Endodermal cell (in vitro differentiated cells): ENCODE data around the gene TBC1D2. TPM values are rescaled to one million over a fixed set of nuclear protein-coding genes. Genes with fewer than 3 reads are reported as not detected.
"Not testable (repeated sequence)": the region's sequence is repeated elsewhere in the genome, so short reads cannot be mapped to it uniquely, and the experiment has no call there.

Experiments
- DNase-seq: peaks from one replicate; pipeline ENCODE4 v3.0.0-alpha.2; 2017
- H3K27ac ChIP-seq: 2 replicates; pipeline ENCODE4 v1.5.1; 2013; ENCODE audit warnings: mild to moderate bottlenecking, low read depth, low read length, moderate library complexity
- H3K27me3 ChIP-seq: 2 replicates; pipeline ENCODE4 v1.6.1; 2013; ENCODE audit warnings: mild to moderate bottlenecking, low read length, moderate library complexity; ENCODE audit not compliant: insufficient read depth, control insufficient read depth, poor library complexity, severe bottlenecking
- H3K36me3 ChIP-seq: 2 replicates; pipeline ENCODE4 v1.7.0; 2013; ENCODE audit warnings: mild to moderate bottlenecking, low read length, moderate library complexity; ENCODE audit not compliant: control insufficient read depth, insufficient read depth
- H3K4me1 ChIP-seq: one replicate; pipeline ENCODE4 v1.7.0; 2013; ENCODE audit warnings: low read length; ENCODE audit not compliant: control insufficient read depth, insufficient read depth
- H3K4me3 ChIP-seq: 2 replicates; pipeline ENCODE4 v1.5.1; 2013; ENCODE audit warnings: mild to moderate bottlenecking, low read length, moderate library complexity
- H3K9ac ChIP-seq: 2 replicates; pipeline ENCODE4 v1.6.1; 2013; ENCODE audit warnings: mild to moderate bottlenecking, low read length, moderate library complexity; ENCODE audit not compliant: poor library complexity, severe bottlenecking; ENCODE audit errors: extremely low read depth
- H3K9me3 ChIP-seq: 2 replicates; pipeline ENCODE4 v1.6.1; 2013; ENCODE audit warnings: mild to moderate bottlenecking, low read length, moderate library complexity; ENCODE audit not compliant: control insufficient read depth
- H3K27ac Mint-ChIP-seq: 2 replicates; pipeline ENCODE4 v1.8.0; 2020; ENCODE audit warnings: mixed read lengths
- H3K27me3 Mint-ChIP-seq: 2 replicates; pipeline ENCODE4 v1.8.0; 2021; ENCODE audit warnings: mild to moderate bottlenecking, mixed read lengths; ENCODE audit not compliant: insufficient read depth
- H3K36me3 Mint-ChIP-seq: 2 replicates; pipeline ENCODE4 v1.8.0; 2020; ENCODE audit warnings: low read depth, mixed read lengths
- H3K4me1 Mint-ChIP-seq: 2 replicates; pipeline ENCODE4 v1.8.0; 2020; ENCODE audit warnings: mixed read lengths
- H3K4me3 Mint-ChIP-seq: 2 replicates; pipeline ENCODE4 v1.8.0; 2020; ENCODE audit warnings: mild to moderate bottlenecking, moderate library complexity, mixed read lengths
- H3K9me3 Mint-ChIP-seq: 2 replicates; pipeline ENCODE4 v1.8.0; 2020; ENCODE audit warnings: mild to moderate bottlenecking, mixed read lengths
- WGBS, 2 experiments: methylation state at CpG; one replicate each; pipeline versions ENCODE4 v1.1.5 to v1.1.7; 2013; ENCODE audit warnings: missing lambda C conversion rate in 2 of 2, mixed read lengths in 1 of 2; ENCODE audit not compliant: insufficient coverage in 1 of 2, insufficient read length in 1 of 2; 5-methylcytosine and 5-hydroxymethylcytosine counted together
- total RNA-seq, 2 donors: library from RNA; stranded (reverse); fragmentation: NEBNext Ultra II Directional in 1 of 2; extraction: Animal tissue kit (Norgen Biotek cat#: 25700) in 1 of 2; gene quantifications; 2 replicates in 1 of 2; 3 replicates in 1 of 2; pipeline ENCODE4 v1.2.1, GENCODE V29; 2021
- TF ChIP-seq, protein P1 (sequence below): fragments of 200-600 bp; sonication (generic); conservative IDR thresholded peaks from 2 replicates; pipeline ENCODE4 v1.5.0; 2021; ENCODE audit warnings: antibody characterized with exemption, mild to moderate bottlenecking

TBC1D2 gene
- total RNA-seq, 2 donors from 2014 or later, result 8.1 to 10.4 TPM

DNA sequence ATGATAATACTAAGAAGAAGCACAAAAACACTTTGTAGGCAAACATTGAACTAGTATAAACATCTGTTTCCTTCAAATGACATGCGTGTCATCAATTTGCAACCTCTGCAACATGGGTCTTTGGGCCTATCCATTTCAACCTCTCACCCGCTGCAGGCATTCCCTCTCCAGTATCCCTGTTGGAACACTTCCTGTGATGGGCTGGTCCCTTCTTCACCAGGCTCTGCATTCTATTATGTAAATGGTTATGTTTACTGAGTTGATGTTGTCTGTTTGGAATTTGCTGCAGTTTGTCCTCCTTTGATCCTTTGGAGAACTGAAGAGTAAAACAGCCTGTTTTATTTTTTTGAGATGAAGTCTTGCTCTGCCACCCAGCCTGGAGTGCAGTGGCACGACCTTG is 16.6 kb upstream of the TBC1D2 start:
- TF ChIP-seq, protein P1, sequence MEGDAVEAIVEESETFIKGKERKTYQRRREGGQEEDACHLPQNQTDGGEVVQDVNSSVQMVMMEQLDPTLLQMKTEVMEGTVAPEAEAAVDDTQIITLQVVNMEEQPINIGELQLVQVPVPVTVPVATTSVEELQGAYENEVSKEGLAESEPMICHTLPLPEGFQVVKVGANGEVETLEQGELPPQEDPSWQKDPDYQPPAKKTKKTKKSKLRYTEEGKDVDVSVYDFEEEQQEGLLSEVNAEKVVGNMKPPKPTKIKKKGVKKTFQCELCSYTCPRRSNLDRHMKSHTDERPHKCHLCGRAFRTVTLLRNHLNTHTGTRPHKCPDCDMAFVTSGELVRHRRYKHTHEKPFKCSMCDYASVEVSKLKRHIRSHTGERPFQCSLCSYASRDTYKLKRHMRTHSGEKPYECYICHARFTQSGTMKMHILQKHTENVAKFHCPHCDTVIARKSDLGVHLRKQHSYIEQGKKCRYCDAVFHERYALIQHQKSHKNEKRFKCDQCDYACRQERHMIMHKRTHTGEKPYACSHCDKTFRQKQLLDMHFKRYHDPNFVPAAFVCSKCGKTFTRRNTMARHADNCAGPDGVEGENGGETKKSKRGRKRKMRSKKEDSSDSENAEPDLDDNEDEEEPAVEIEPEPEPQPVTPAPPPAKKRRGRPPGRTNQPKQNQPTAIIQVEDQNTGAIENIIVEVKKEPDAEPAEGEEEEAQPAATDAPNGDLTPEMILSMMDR, result no peak
- Histone ChIP-seq H3K9me3 (no peaks in the 10 kb centered on the region), H3K4me1 (peaks cover 7% of the 10 kb centered on the region), H3K27ac (no peak overlapping the region), H3K36me3 (no peaks in the 10 kb centered on the region), H3K27me3 (no peaks in the 10 kb centered on the region), H3K9ac (no peak overlapping the region), H3K4me3 (no peak overlapping the region)
- Mint-ChIP-seq H3K36me3 (peaks cover 1% of the 10 kb centered on the region), H3K4me1 (peaks cover 73% of the 10 kb centered on the region), H3K9me3 (no peaks in the 10 kb centered on the region), H3K4me3 (no peak overlapping the region), H3K27ac (peak overlapping the region; percentile 31), H3K27me3 (no peaks in the 10 kb centered on the region)
- 98 to 100% methylated on average over 2 to 3 of the region's 3 CpGs for WGBS, 2 experiments
- DNase-seq, result peak; percentile 54

GRCh38 chr9:98271479-98271878 is 16.0 kb upstream of the TBC1D2 start:
- 65 to 91% methylated on average over 1 to 3 of the region's 3 CpGs for WGBS, 2 experiments
- DNase-seq, result peak; percentile 76
- Histone ChIP-seq H3K27ac (no peak overlapping the region), H3K4me3 (peak overlapping the region; percentile 43), H3K4me1 (peaks cover 7% of the 10 kb centered on the region), H3K27me3 (no peaks in the 10 kb centered on the region), H3K9ac (no peak overlapping the region), H3K36me3 (no peaks in the 10 kb centered on the region), H3K9me3 (no peaks in the 10 kb centered on the region)
- Mint-ChIP-seq H3K4me3 (no peak overlapping the region), H3K36me3 (peaks cover 1% of the 10 kb centered on the region), H3K9me3 (no peaks in the 10 kb centered on the region), H3K4me1 (peaks cover 78% of the 10 kb centered on the region), H3K27ac (peak overlapping the region; percentile 38), H3K27me3 (no peaks in the 10 kb centered on the region)
- TF ChIP-seq, protein P1, result no peak

- H3K27me3 Mint-ChIP-seq, H3K27me3 ChIP-seq, H3K36me3 Mint-ChIP-seq, H3K4me1 ChIP-seq, H3K9me3 ChIP-seq, H3K9ac ChIP-seq, H3K27ac ChIP-seq, H3K36me3 ChIP-seq, H3K9me3 Mint-ChIP-seq: not testable (repeated sequence)
- Mint-ChIP-seq H3K4me3 (peak overlapping the region; percentile 44), H3K4me1 (peaks cover 84% of the 10 kb centered on the region), H3K27ac (peak overlapping the region; percentile 89)
- 87 to 91% methylated on average over 9 to 11 of the region's 11 CpGs for WGBS, 2 experiments
- peak; percentile 30 for DNase-seq
- H3K4me3 ChIP-seq, result peak overlapping the region; percentile 18
Observed at GRCh38 chr9:98270284-98270683, 14.8 kb upstream of the TBC1D2 start.

DNA sequence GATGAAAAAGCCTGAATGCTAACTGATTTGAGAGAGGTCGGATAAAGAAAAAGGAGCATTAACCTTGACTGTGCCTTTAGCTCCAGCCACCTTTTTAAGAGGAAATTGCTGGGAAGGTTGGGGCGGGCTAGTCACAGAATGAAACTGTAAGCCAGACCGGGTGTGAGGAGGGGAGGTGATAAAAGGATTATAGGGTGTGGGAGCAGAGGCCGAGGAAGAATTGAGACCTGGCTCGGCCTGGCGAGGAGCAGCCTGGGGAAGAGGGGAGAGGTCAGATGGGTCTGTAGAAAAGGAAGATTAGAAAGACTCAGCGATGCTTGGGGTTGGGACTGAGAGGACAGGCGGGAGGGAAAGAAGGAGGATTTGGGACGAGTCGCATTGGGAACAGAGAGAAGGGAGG is 14.2 kb upstream of the TBC1D2 start:
- not testable (repeated sequence) for H3K36me3 Mint-ChIP-seq

GRCh38 chr9:98267556-98267955 is 12.1 kb upstream of the TBC1D2 start:
- Mint-ChIP-seq H3K4me1 (peaks cover 84% of the 10 kb centered on the region), H3K4me3 (peak overlapping the region; percentile 44), H3K27ac (peak overlapping the region; percentile 89)
- not testable (repeated sequence) for DNase-seq, H3K9ac ChIP-seq, H3K9me3 Mint-ChIP-seq, H3K27me3 ChIP-seq, H3K27ac ChIP-seq, H3K27me3 Mint-ChIP-seq, H3K4me1 ChIP-seq, H3K36me3 ChIP-seq, H3K4me3 ChIP-seq, H3K36me3 Mint-ChIP-seq, H3K9me3 ChIP-seq
- 88 to 91% methylated on average over 4 to 8 of the region's 8 CpGs for WGBS, 2 experiments

More for the DNA sequence above, 14.2 kb upstream of the TBC1D2 start:
- H3K36me3 ChIP-seq, H3K9me3 Mint-ChIP-seq, H3K9me3 ChIP-seq, H3K9ac ChIP-seq, H3K27ac ChIP-seq, H3K27me3 Mint-ChIP-seq, H3K27me3 ChIP-seq, H3K4me1 ChIP-seq: not testable (repeated sequence)
- Mint-ChIP-seq H3K4me3 (peak overlapping the region; percentile 44), H3K4me1 (peaks cover 84% of the 10 kb centered on the region), H3K27ac (peak overlapping the region; percentile 89)
- WGBS, 2 experiments, result 25 to 47% methylated on average over 9 to 10 of the region's 10 CpGs
- DNase-seq, result peak; percentile 78
- H3K4me3 ChIP-seq, result peak overlapping the region; percentile 62
